Measurements from ENCODE around the gene CEP120.
"Not testable (repeated sequence)": the region's sequence is repeated elsewhere in the genome, so short reads cannot be mapped to it uniquely, and the experiment has no call there.

Gene CEP120

GRCh38 chr5:123448743-123449142, 25.5 kb upstream of the CEP120 start:
- H3K4me3 Mint-ChIP-seq = peak overlapping the region; percentile 35 to 62
- ATAC-seq (no peak), DNase-seq (no peak)
- H3K9me3 Mint-ChIP-seq = no peaks in the 10 kb centered on the region
- no peak overlapping the region for H3K27ac Mint-ChIP-seq
- peaks cover 28% of the 10 kb centered on the region for H3K4me1 Mint-ChIP-seq
- H3K27me3 Mint-ChIP-seq = peaks cover 9% of the 10 kb centered on the region

GRCh38 chr5:123448017-123448617, 24.9 kb upstream of the CEP120 start:
- peak; percentile 94 for ATAC-seq

DNA sequence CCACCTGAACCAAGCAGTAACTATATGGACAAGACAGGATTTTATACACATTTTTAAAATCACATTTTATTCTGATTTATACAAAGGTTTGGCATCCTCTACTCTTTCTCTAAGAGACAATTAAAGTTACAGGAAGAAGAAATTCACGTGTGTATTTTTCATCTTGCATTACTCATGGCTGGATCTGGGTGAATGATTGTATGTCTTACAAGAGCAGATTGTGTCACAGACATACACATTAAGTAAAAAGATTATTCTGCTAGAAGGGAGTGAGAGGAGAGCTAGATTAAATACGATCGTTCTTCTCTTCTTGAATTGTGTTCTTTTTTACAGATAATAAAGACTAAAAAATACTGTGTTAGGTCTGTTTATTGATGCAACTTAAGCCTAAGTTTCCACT, 20.8 kb upstream of the CEP120 start:
- Mint-ChIP-seq H3K9me3 (no peaks in the 10 kb centered on the region), H3K4me3 (no peak overlapping the region), H3K4me1 (peaks cover 20% of the 10 kb centered on the region), H3K27me3 (no peaks in the 10 kb centered on the region), H3K27ac (no peak overlapping the region)
- DNase-seq = no peak
- no peak for ATAC-seq

More at GRCh38 chr5:123448017-123448617, 24.9 kb upstream of the CEP120 start:
- Mint-ChIP-seq H3K4me3 (peak overlapping the region; percentile 61 to 62), H3K27me3 (peaks cover 8% of the 10 kb centered on the region), H3K4me1 (peaks cover 28% of the 10 kb centered on the region), H3K9me3 (no peaks in the 10 kb centered on the region), H3K27ac (peak overlapping the region; percentile 9 to 79)
- peak in 1 of 2 donors; percentile 56 for DNase-seq

DNA sequence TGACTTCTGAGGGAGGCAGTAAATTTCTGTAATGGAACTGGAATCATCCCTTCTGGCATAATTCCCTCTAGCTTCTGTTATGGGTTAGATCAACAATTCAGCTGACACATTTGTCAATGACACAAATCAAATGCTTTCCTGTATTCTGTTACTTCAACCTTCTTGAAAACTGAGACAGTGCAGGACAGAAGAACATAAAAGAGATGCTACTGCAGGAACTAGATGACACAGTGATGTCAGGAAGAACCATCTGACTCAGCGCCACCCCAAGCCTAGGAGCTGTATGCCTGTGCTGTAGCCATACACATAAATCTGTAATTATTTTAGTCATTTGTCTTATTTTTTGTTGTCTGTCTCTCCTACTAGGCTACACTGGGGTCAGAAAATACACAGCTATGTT, 18.2 kb upstream of the CEP120 start:
- peak; percentile 89 for ATAC-seq
- H3K27ac Mint-ChIP-seq = no peak overlapping the region
- no peaks in the 10 kb centered on the region for H3K9me3 Mint-ChIP-seq
- peak in 1 of 2 donors; percentile 58 for DNase-seq
- H3K4me1 Mint-ChIP-seq = peaks cover 12% of the 10 kb centered on the region
- H3K27me3 Mint-ChIP-seq = peaks cover 6% of the 10 kb centered on the region
- H3K4me3 Mint-ChIP-seq = no peak overlapping the region

GRCh38 chr5:123440456-123441181, 17.4 kb upstream of the CEP120 start:
- ATAC-seq = no peak
- peak overlapping the region in 1 of 2 donors; percentile 38 for H3K27ac Mint-ChIP-seq
- peaks cover 12% of the 10 kb centered on the region for H3K4me1 Mint-ChIP-seq

DNA sequence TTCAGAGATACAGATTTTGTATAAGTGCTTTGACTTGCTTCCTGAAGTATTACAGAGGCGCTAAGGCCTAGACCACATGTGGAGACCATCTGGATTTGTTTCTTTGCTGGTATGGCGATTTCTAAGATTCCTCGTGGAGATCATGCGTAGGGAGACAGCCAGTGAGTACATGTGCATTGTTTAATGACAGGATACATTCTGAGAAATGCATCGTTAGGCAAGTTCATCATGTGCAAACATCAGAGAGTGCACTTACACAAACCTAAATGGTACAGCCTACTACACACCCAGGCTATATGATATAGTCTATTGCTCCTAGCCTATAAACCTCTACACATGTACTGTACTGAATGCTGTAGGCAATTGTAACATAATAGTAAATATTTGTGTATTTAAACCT, 16.5 kb upstream of the CEP120 start:
- no peak overlapping the region for H3K4me3 Mint-ChIP-seq

More at GRCh38 chr5:123440456-123441181, 17.4 kb upstream of the CEP120 start:
- H3K27me3 Mint-ChIP-seq = peaks cover 8% of the 10 kb centered on the region
- H3K4me3 Mint-ChIP-seq = no peak overlapping the region
- no peaks in the 10 kb centered on the region for H3K9me3 Mint-ChIP-seq
- no peak for DNase-seq

GRCh38 chr5:123438902-123439301, 15.7 kb upstream of the CEP120 start:
- Mint-ChIP-seq H3K9me3 (no peaks in the 10 kb centered on the region), H3K4me1 (peaks cover 12% of the 10 kb centered on the region), H3K27ac (peak overlapping the region in 1 of 2 donors; percentile 85), H3K27me3 (peaks cover 8% of the 10 kb centered on the region), H3K4me3 (peak overlapping the region in 1 of 2 donors; percentile 32)
- ATAC-seq (peak; percentile 69), DNase-seq (peak in 1 of 2 donors; percentile 19)

More for the DNA sequence above, 16.5 kb upstream of the CEP120 start:
- ATAC-seq (no peak), DNase-seq (no peak)
- Mint-ChIP-seq H3K27me3 (peaks cover 8% of the 10 kb centered on the region), H3K27ac (no peak overlapping the region), H3K9me3 (no peaks in the 10 kb centered on the region), H3K4me1 (peaks cover 12% of the 10 kb centered on the region)

DNA sequence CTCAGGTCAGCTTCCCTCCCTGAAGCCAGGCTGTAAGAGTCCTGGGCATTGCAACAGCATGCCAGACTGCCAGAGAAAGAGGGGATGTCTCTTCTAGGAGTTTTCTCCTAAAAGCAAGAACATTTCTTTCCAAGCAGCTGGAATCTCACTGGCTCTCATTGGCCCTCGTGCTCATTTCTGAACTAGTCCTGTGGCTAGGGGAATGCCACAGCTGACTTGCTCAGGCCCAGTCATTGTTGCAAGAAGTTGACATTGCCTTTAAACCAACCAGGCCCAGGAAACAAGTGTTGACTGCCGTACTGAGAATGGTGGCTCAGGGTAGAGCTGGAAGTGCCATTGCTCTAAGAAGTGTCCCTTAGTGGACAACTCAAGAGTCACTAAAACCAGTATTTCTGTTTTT, 15.0 kb upstream of the CEP120 start:
- ATAC-seq = peak; percentile 90
- Mint-ChIP-seq H3K27me3 (peaks cover 8% of the 10 kb centered on the region), H3K4me3 (no peak overlapping the region), H3K9me3 (no peaks in the 10 kb centered on the region), H3K27ac (no peak overlapping the region), H3K4me1 (peaks cover 12% of the 10 kb centered on the region)
- peak in 1 of 2 donors; percentile 64 for DNase-seq

DNA sequence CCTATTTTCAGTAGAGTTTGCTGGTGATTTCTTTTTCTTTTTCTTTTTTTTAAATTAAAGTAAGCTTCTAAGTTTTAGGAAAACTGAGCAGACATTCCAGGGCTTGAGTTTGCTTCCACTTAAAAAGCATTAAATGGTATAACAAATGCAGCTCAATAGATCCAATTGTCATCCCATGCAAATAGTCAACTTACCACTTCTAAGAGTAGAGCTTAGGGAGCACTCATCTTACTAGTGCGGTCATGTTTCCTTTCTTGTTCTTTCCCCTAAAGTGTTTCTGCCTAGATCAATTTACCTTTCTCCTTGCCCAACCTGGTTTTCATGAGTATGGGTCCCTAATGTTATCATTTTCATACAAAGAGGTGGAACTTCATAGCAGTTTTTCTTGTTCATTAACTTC, 13.0 kb upstream of the CEP120 start:
- H3K4me3 Mint-ChIP-seq = no peak overlapping the region
- no peaks in the 10 kb centered on the region for H3K9me3 Mint-ChIP-seq
- DNase-seq = no peak
- ATAC-seq = no peak
- peaks cover 12% of the 10 kb centered on the region for H3K4me1 Mint-ChIP-seq
- peaks cover 8% of the 10 kb centered on the region for H3K27me3 Mint-ChIP-seq
- H3K27ac Mint-ChIP-seq = no peak overlapping the region

DNA sequence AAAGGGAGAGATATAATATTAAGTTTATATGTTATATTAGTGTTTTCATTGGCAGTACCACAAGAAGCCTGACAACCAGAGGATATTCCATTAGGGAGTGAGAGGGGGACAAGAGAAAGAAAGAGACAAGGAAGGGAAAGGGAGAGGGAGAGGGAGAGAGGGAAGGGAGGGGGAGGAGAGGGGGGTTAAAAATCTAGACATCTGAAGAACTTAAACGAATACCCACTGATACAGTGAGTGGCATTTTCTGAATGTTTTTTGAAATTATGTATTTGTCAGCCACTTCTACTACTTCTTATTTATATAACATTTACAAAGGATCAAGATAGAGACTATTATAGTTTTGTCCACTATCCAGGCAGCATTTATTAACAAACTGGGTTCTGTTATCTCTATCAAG, 11.6 kb upstream of the CEP120 start:
- DNase-seq = no peak
- Mint-ChIP-seq H3K9me3 (no peaks in the 10 kb centered on the region), H3K4me3 (no peak overlapping the region), H3K27ac (no peak overlapping the region), H3K4me1 (peaks cover 12% of the 10 kb centered on the region), H3K27me3 (peaks cover 8% of the 10 kb centered on the region)
- no peak for ATAC-seq

DNA sequence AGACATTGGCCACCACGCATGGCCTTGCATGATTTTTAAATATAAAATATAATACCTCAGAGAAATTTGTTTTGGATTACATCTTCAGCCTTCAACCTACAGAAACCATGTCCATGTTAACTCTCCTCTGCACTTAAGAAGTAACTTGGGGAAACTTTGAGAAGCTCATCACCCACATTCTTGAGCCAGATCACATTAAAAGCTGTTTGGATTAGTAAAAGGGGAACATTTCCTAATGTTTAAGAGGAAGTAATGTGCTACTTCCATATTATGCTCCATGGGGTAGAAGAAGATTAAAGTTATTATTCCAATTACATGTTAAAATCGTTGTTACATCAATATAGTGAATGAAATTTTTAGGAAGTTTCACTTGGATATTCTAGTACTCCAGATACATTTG, 10.4 kb upstream of the CEP120 start:
- H3K4me1 Mint-ChIP-seq = peaks cover 15% of the 10 kb centered on the region
- no peak overlapping the region for H3K4me3 Mint-ChIP-seq

DNA sequence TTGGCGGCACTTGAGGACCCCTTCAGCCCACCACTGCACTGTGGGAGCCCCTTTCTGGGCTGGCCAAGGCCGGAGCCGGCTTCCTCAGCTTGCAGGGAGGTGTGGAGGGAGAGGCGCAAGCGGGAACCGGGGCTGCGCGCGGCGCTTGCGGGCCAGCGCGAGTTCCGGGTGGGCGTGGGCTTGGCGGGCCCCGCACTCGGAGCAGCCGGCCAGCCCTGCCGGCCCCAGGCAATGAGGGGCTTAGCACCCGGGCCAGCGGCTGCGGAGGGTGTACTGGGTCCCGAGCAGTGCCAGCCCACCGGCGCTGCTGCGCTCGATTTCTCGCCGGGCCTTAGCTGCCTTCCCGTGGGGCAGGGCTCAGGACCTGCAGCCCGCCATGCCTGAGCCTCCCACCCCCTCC, 7.2 kb upstream of the CEP120 start:
- peaks cover 14% of the 10 kb centered on the region for H3K4me1 Mint-ChIP-seq
- peak overlapping the region; percentile 71 to 91 for H3K27ac Mint-ChIP-seq
- peak; percentile 9 for ATAC-seq
- not testable (repeated sequence) for H3K9me3 Mint-ChIP-seq, DNase-seq, H3K27me3 Mint-ChIP-seq
- peak overlapping the region in 1 of 2 donors; percentile 41 for H3K4me3 Mint-ChIP-seq

More for the DNA sequence above, 10.4 kb upstream of the CEP120 start:
- no peak overlapping the region for H3K27ac Mint-ChIP-seq
- ATAC-seq (no peak), DNase-seq (no peak)
- no peaks in the 10 kb centered on the region for H3K9me3 Mint-ChIP-seq
- peaks cover 8% of the 10 kb centered on the region for H3K27me3 Mint-ChIP-seq

GRCh38 chr5:123429993-123430392, 6.8 kb upstream of the CEP120 start:
- Mint-ChIP-seq H3K4me3 (peak overlapping the region in 1 of 2 donors; percentile 41), H3K9me3 (no peaks in the 10 kb centered on the region), H3K4me1 (peaks cover 17% of the 10 kb centered on the region), H3K27ac (peak overlapping the region; percentile 71 to 91), H3K27me3 (no peaks in the 10 kb centered on the region)
- DNase-seq (peak in 1 of 2 donors; percentile 23), ATAC-seq (peak; percentile 83)

GRCh38 chr5:123429221-123429954, 6.2 kb upstream of the CEP120 start:
- ATAC-seq (peak; percentile 42), DNase-seq (no peak)
- Mint-ChIP-seq H3K27ac (peak overlapping the region; percentile 16 to 91), H3K4me3 (peak overlapping the region in 1 of 2 donors; percentile 4), H3K27me3 (no peaks in the 10 kb centered on the region), H3K9me3 (no peaks in the 10 kb centered on the region), H3K4me1 (peaks cover 21% of the 10 kb centered on the region)

GRCh38 chr5:123428521-123429220, 5.5 kb upstream of the CEP120 start:
- no peaks in the 10 kb centered on the region for H3K9me3 Mint-ChIP-seq
- no peak overlapping the region for H3K4me3 Mint-ChIP-seq

More at GRCh38 chr5:123428521-123429220, 5.5 kb upstream of the CEP120 start:
- Mint-ChIP-seq H3K27ac (peak overlapping the region; percentile 16 to 91), H3K27me3 (no peaks in the 10 kb centered on the region), H3K4me1 (peaks cover 28% of the 10 kb centered on the region)
- ATAC-seq (no peak), DNase-seq (no peak)

Data from stimulated activated naive CD8-positive, alpha-beta T cell treated with anti-CD3 and anti-CD28 coated beads, Interleukin-15, amount 100 ng/mL, for 72 hours (primary cell).